ENCODE results near the gene SPIB. TPM values are rescaled to one million over a fixed set of nuclear protein-coding genes. Genes with fewer than 3 reads are reported as not detected.
"Not testable (repeated sequence)": the region's sequence is repeated elsewhere in the genome, so short reads cannot be mapped to it uniquely, and the experiment has no call there.

The SPIB gene
- polyA plus RNA-seq (ENCODE audit: insufficient read length) = 1.3 TPM

DNA sequence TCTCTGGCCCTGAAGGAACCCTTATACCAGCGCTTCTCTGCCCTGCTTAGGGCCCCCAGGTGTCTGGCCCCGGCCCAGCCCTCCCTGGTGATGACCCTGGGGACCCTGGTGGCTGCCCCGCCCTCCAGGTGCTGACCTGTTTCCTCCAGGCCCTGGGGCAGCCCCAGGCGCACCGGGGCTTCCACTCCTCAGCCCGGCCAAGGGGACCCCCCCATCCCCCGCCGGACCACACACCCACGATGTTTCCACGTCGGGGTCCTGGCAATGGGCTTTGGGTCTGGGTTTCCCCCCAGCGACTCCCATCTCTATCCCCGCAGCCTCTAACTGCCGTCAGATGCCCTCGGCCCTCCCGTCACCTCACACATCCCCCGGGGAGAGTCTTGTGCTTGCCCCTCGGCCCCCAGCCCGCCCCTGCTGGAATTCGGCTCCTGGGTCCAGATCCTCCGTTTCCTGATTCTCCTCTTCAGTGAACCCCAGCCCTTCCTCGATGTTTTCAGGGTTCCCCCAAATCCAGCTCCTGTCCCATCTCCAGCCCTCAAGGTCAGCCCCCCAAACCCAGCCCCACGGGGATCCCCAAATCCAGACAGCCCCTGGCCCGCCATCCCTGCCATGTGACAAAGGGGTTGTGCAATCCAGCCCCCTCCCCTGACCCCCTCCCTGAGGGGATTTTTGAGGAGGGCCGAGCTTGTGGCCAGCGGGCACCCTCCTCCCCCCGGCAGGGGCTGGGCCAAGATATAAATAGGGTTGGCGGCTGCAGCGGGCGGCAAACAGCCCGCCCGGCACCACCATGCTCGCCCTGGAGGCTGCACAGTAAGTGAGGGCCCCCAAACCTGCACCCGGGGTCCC is at the start of gene SPIB:
Gene SPIB, plus strand, starts transcription at position 763 of the 846 bp plus-strand sequence. Its CDS starts 25 bp downstream, at position 788.
- DNase-seq = no peak

GRCh38 chr19:50371914-50372475 is 46.7 kb upstream of the SPIB start:
- no peak for DNase-seq

GRCh38 chr19:50376166-50377050 is 42.3 kb upstream of the SPIB start, which contains the start of gene NR1H2:
Gene NR1H2, plus strand, starts transcription at chr19:50376457. Its CDS starts 1,149 bp downstream, at chr19:50377606.
- peak; percentile 97 for DNase-seq

DNA sequence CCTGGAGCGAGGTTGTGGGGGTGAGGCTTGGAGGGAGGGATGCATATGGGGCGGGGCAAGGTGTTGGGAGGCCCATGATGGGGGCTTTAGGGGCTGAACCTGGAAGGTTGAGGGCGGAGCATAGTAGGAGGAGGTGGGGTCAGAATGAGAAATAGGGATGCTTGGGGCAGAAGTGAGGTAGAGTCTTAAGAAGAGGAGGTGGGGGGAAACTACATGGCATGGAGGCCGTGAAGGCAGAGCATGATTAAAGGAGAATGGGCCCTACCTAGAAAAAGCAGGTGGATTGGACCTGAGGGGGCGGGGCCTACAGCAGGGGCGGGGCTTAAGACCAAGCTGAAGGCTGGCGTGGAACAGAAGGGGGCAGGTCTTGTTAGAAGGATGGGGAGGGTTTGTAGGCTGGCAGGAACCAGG is 41.7 kb upstream of the SPIB start:
- no peak for DNase-seq

GRCh38 chr19:50377517-50377916 is 41.2 kb upstream of the SPIB start:
- DNase-seq = no peak

- no peak for DNase-seq
Observed at GRCh38 chr19:50378169-50378862, 40.4 kb upstream of the SPIB start.

GRCh38 chr19:50378863-50379236 is 39.9 kb upstream of the SPIB start:
- DNase-seq = no peak

GRCh38 chr19:50379602-50380001 is 39.1 kb upstream of the SPIB start:
- no peak for DNase-seq

- DNase-seq = no peak
Observed at GRCh38 chr19:50380137-50380536, 38.6 kb upstream of the SPIB start.

- no peak for DNase-seq
Observed at GRCh38 chr19:50380751-50381151, 38.0 kb upstream of the SPIB start.

GRCh38 chr19:50381881-50382729 is 36.6 kb upstream of the SPIB start:
- no peak for DNase-seq

GRCh38 chr19:50383001-50383851 is 35.5 kb upstream of the SPIB start:
- no peak for DNase-seq

DNA sequence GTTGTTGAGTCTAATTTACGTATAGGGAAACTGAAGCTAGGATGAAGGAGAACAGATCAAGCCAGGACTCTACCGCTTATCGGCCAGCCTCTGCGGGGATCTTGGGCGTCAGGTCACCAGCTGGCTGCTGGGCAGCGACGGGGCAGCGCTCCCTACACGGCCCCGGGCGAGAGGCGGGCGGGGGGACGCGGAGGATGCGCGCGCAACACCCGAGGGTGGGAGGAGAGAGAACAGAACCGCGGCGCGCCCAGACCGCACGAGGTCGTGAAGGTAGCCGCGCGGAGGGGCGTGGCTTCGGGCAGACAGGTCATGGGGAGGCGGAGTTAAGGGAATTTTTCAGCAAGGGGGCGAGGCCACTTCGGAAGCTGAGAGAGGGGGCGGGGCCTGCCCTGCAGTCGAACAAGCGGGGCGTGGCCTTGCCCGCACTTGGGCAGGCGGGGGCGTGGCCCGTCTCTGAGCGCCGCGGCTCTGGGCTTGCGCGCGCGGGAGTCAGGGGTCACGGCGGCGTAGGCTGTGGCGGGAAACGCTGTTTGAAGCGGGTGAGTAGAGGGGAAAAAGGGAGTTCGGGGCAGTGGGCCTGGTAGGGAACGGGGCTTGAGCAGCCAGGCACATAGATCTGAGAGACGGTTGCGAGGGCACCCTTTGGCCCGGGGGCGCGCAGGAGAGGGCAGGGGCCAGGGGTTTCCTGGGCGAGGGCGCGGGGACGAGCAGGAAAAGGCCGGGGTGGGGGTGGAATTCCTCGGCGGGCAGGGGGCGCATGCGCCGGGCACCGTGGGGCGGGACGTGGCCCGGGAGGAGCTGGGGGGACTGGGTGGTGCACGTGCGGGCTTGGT is 34.7 kb upstream of the SPIB start, which contains the start of gene POLD1:
Gene POLD1, plus strand, starts transcription at position 496 of the 833 bp plus-strand sequence. CDS start 14,505 bp downstream, outside the sequence.
- DNase-seq = peak; percentile 94

GRCh38 chr19:50384685-50385535 is 33.8 kb upstream of the SPIB start:
- DNase-seq = no peak

GRCh38 chr19:50387176-50387867 is 31.4 kb upstream of the SPIB start:
- no peak for DNase-seq

DNA sequence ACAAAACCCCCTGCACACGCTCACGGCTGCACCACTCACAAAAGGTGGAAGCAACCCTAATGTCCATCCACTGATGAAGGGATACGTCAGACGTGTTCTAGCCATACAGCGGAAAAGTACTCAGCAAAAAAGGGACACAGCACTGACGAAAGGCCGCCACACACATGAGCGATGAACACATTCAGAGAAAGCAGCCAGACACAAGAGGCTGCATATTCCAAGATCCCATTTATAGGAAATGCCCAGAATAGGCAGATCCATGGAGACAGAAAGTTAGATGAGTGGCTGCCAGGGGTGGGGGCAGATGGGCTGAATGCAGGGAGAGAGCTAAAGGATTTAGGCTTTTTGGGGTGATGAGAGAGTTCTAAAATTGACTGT is 30.9 kb upstream of the SPIB start:
- no peak for DNase-seq

DNA sequence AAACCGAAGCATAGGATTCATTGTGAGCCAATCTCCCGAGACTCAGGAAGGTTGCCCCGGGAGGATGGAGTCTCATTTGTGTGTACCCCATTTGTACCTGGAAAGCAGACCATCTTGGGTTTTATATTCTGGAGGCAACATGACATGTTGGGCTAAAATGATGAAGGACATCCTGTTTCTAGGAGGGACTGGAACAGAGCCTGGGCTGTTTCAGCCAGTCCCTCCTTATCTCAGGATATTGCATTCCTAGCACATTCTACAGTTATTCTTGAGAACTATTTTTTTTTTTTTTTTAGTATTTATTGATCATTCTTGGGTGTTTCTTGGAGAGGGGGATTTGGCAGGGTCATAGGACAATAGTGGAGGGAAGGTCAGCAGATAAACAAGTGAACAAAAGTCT is 28.4 kb upstream of the SPIB start:
- DNase-seq = not testable (repeated sequence)

- DNase-seq = not testable (repeated sequence)
Observed at GRCh38 chr19:50390952-50391351, 27.8 kb upstream of the SPIB start.

Data from hindlimb muscle (tissue), 1 donor.